NCI-H510A (cell line): ENCODE data around the gene MLXIP.
A peak's percentile ranks its signal among the peaks of the same experiment; 100 is the strongest.
"Not testable (repeated sequence)": the region's sequence is repeated elsewhere in the genome, so short reads cannot be mapped to it uniquely, and the experiment has no call there.

ENCODE experiments used
- DNase-seq: peaks from one replicate; lab custom pipeline; 2025; lab: John Stamatoyannopoulos, UW

The MLXIP gene

DNA sequence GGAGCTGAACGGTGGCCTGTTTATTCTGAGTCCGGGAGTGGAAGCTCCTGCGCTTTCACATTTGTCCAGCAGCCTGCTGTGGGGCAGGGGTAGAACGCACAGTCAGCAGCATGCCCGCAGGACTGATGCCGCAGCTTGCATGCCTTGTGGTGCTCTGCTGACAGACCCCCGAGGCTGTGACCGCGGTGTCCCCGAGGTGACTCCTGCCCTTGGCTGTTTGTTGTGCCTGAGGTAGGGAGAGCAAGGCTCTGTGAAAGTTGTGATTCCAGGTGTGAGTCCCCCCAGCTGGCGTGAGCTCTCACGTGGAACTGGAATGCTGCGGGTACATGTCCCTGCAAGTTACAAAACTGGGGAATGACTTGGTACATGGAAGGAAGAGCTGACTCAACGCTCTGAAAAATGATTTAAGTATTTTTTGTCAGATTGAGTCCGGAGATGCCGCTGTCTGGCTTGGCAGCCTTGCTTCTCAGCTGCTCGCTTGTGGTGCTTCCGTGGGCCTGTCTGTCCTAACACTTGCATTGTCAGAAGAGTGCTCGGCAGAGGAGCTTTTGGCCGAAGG lies 18.1 kb downstream of the MLXIP start:
- DNase-seq, result no peak

DNA sequence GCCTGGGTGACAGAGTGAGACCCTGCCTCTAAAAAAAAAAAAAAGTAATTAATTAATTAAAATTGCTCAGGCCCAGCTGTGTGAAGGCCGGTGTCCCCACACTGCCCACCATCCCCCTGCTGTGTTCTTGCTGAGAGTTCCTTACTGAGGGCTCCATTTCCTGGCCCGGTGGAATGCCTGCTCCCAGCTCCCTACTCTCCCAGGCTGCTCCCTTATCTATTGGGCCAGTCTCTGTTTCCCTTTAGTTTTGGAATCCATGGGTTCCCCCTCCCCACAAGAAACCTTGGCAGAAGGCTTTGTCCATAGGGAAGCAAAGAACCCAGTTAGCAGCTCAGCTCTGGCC lies 19.0 kb downstream of the MLXIP start:
- no peak for DNase-seq

DNA sequence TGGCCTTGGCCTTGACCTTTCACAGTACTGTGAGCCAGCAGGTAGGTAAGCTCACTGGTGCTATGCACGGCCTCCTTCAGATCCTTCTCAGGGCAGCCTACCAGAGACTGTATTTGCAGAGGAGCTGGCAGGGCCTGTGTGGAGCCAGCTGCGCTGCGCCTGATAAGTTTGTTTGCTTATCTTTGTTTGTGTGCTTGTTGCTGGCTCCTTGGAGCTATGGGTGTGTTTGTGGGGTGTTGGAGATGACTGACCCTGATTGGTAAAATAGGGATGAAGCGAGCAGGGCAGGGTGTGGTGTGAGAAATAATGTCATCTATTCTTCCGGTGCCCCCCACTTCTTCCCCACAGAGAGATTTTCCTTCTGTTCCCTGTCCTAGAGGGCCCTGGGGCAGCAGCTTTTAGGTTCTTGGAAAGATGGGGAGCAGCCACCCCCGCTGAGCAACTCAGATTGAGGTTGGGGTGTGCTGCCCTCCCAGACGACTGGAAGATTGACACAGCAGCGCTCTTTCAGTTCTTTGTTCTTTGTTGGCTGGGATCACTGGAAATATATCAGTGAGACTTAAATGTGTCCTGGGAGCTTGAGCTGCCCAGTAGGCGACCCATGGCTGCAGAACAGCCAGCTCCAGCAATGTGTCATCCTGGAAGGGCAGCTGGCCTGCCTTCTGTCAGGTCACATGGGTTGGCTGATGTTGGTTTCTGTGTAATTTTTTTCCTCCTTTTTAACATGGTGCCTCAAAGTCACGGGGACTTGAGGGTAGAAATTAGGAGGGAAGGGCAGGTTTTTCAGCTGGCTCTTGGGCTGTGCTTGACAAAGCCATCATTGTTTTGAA lies 19.6 kb downstream of the MLXIP start:
- peak; percentile 80 for DNase-seq

DNA sequence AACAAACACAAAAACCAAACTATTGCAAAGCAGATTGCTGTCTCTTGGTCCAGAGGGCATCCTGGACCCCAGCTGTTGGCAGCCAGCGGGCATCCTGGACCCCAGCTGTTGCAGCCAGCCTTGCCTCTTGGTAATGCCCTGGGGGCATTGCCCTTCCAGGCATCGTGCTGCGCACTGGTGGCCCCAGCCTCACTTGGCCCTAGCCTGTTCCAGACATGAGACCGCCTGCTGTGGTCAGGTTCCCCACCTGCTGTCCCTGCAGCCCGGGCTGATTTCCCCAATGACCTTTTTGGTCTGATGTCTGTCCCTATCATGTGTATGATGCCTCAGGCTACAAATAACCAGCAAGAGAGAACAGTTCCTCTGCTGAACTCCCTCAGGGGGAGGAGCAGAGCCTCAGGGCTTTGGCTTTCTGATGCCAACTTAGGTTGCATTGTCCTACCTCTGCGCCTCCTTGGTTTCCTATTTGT lies 20.8 kb downstream of the MLXIP start:
- no peak for DNase-seq

DNA sequence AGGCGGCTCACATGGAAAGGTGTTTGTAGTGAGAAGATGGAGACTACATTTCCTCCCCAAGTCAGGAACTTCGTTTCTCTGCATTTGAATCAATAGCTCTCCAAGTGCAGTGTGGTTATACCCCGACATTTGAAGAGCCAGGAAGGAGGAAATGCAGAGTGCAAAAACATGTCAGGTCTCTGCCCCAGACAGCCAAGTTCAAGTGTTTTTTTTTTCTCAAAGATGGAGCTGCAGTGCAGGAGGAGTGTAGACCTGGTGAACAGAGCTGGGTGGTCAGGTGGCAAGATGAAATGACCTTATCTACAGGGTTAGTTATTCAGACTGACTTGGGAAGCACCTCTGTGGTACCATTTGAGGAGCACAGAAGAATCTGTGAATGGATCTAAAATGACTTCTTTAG lies 21.3 kb downstream of the MLXIP start:
- DNase-seq, result no peak

DNA sequence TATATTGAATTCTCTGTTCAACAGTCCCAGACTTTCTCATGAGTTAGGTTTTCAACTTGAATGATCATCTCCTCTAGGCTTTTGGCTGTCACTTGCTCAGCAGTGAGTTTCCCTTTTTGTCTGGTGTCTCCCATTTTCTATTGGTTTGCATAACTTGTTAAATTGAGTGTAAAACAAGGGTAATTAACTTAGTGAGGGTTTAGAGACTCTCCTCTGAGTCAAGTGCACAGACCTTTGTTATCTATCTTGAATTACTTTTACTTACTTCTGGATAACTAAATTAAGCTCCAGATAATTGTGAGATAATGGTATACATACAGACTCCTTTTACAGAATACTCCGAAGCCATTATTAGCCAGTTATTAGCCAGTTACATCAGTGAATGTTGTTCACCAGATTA lies 22.0 kb downstream of the MLXIP start:
- no peak for DNase-seq

DNA sequence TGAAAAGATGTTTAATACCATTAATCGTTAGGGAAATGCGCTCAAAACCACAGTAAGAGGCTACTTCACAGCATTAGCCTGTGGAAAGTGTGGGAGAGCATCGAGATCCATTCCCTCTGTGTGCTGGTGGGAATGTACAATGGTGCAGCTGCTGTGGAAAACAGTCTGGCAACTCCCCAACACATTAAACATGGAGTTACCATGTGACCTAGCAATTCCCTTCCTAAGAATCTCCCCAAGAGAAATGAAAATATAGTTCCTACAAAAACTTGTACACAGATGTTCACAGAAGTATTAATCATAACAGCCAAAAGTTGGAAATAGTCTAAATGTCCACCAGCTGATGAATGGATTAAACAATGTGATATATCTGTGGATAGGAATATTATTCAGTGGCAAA lies 23.8 kb downstream of the MLXIP start:
- no peak for DNase-seq

DNA sequence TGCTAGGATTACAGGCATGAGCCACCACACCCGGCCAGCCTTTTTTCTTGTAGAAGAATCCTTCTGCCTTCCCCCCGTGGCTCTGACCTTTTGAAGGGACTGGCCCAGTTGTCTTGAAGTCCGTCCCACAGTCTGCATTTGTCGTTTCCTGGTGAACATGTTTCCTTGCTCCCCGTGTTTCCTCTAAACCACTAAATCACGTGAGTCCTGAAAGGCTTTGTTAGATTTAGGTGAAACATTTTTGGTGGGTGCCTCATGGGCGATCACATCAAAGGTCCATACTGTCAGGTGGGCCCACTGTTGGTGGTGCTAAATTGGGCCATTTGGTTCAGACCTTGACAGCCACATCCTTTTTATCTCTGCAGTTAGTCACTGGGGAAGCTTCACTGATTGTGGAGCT lies 26.3 kb downstream of the MLXIP start:
- DNase-seq, result no peak

DNA sequence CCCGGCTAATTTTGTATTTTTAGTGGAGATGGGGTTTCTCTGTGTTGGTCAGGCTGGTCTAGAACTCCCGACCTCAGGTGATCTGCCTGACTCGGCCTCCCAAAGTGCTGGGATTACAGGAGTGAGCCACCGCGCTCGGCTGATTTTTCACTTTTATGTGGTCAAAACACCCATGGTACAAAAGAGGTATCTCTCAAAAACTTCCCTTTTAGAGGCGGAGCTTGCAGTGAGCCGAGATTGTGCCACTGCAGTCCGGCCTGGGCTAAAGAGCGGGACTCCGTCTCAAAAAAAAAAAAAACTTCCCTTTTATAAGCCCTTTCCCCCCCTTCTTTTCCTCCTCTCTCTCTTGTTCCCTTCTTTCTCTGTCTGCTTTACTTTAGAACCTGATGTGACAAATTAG lies 26.9 kb downstream of the MLXIP start:
- DNase-seq, result not testable (repeated sequence)

DNA sequence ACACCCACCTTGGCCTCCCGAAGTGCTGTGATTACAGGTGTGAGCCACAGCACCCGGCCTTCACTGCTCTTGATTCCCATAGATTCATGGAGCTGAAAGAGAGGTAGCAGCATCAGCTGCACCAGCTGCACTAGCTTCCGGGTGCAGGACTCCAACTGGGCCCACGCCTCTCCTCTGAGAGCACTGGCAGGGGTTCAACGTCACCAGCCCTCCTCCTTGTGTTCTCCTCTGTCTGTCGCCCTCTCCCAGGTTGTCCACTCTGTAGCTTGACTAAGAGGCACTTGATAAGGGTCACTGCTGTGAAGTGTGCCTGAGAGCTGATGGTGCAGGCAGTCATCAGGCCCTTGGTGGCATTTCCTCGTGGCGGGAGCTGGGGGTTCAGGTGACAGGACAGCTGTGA lies 28.3 kb downstream of the MLXIP start:
- peak; percentile 94 for DNase-seq

DNA sequence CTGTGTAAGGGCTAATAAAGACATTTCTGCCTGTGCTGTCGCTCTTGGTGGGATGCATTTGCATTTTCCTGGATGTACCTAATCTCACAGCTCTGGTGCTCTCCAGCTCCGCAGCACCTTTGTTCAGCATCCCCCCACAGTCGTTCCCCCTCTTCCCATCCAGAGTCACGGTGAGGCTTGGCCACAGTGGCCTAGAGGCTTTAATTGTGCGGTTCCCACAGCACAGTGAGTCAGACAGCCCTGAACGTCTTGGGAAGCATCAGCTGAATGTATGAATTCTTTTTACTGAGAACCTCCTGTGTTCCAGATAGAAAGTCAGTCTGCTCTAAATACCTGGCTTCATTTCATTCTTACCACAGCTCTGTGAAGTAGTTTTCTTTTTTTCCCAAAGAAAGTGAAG lies 28.7 kb downstream of the MLXIP start:
- DNase-seq, result no peak

DNA sequence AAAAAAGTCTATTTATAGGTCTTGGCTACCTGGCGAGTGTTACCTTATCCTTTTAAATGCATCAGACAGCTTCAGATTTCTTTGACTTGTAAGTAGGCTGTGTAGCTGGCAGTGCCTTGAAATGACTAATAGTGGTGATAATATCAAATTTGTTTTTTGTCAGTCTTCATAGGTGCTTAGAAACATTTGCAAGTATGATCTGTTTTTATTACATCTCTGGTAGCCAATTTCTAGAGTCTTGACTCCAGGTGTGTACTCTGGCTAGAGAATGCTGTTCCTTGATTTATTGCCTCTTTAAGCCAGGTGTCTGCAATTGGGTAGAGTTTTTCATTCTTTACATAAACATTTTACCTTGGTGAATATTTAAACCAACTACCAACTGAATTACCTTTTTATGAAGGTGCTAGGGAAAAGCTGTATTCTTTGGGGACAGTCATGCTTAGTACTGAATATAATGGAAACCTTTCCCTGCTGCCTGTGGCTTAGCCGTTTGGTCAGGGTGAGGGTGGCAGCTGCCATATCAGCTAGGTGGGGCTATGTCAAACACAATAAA lies 32.6 kb downstream of the MLXIP start:
- peak; percentile 36 for DNase-seq

DNA sequence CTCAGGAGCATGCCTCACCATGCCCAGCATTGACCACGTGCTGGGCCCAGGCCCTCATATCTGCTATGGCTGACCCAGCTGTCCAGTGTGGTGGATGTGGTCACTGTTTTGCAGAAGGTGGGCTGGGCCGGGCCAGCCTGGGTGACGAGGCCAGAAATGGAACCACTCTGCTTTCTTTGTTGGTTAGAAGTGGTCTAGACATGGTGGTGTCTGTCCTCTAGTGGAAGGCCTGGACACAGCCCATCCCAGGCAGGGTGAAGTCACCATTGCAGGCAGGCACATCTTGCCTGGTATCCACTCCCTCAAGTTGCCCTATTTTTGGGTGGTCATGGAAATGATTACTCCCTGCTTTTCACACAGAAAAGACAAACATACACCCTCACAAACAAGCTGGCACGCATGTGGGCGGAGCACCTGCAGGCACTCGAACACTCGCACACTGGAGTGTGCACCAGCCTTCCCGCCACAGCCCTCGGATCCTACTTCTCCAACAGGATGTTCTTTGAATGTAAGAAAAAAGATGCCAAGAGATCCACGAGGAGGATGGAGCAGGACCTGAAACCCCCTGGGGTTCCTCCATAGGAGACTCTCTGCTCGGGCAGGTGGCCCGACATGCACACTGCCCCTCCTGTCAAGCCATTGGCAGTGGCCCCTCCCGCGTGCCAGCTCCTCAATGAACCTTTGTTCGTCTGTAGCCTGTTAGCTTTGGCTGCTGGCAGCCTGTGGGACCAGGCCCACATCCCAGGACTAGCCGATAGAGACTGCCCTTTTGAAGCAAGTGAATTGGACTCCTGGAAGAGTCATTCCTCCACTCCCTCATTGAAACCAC lies 38.4 kb downstream of the MLXIP start:
- DNase-seq, result peak; percentile 68

DNA sequence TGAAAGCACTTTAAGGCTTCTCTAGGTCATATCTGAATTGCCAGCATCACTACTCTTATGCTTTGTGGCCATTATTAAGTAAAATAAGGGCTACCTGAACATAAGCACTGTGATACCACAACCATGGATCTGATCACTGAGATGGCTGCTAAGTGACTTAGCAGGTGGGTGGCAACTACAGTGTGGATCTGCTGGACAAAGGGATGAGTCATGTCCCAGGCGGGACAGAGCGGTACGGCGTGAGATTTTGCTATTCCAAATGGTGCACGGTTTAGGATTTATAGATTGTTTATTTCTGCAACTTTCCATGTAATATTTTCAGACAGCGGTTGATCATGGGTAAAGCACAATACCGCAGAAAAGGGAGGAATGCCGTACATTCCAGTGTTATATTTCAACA lies 39.4 kb downstream of the MLXIP start:
- no peak for DNase-seq

DNA sequence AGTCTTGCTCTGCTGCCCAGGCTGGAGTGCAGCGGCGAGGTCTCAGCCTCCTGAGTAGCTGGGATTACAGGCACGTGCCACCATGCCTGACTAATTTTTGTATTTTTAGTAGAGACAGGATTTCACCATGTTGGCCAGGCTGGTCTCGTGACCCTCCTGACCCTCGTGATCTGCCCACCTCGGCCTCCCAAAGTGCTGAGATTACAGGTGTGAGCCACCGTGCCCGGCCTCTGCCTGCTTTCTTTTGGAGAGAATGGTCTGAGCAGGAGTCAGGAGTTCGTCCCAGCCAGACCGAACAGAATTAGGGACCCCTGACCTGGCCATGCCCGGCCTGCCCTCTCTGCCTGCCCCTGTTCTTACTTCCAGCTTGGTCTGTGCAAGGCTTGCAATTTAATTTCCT lies 42.8 kb downstream of the MLXIP start:
- DNase-seq, result not testable (repeated sequence)

DNA sequence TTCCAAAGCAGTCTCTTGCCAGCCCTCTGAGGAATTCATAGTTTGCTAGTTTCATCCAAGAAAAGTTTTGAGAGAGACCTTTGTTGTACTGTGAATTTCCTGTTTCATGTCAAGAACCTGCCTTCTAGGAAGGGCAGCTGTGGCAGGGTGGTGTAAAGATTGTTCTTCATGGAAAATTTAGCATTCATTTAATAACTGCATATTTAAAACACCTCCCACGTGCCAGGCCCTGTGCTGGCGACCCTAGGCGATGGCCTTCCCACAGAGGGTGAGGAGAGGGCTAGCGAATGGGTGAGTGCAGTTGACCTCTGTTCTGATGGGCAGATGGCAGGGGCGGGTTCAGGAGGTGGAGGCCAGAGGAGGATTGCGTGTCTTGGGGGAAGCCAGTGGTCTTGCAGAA lies 43.2 kb downstream of the MLXIP start:
- no peak for DNase-seq

DNA sequence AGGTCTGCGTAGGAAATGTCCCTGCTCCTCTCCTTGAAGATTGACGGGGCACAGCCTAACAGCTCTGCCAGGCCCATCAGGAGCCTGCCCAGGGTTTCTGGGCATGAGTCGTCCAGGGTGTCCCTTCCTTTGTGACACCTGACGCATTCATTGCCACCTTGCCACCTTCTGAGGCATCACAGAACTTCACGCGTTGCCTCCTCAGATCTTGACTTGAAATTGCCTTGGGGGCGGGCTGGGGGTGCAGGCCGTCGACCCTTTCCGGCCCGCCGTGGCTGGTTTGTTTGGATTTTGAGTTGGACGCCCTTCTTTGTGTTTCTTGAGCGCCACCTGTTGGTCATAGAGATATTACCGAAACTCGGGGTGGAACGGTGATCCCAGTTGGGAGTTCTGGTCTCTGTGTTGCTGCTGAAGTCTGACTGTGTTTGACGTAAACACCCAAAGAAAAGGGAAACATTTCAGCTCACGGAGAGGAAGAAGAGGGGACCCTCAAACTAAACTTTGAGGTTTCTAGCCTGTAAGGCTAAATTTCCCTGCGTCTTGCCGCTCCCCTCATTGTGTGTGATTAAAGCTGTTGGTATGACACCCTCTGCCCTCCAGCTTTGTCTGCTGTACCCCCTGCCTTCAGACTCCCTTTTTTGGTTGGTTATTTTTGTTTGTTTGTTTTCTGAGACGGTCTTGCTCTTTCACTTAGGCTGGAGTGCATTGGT lies 44.6 kb downstream of the MLXIP start:
- peak; percentile 36 for DNase-seq

DNA sequence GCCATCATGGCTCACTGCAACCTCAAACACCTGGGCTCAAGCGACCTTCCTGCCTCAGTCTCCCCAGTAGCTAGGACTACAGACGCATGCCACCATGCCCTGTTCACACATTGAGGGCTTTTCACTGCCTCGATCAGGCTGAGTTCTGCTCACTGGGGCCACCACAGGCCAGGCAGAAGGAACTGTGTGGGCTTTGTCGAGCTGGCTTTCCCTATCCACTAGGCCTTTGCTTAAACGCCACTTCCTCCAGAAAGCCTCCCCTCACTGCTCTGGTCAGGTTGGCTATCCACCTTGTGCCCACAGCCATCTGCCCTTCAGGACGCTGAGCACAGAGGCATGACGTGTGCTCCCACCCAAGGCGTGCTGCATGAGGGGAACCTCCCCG lies 45.2 kb downstream of the MLXIP start:
- DNase-seq, result no peak

DNA sequence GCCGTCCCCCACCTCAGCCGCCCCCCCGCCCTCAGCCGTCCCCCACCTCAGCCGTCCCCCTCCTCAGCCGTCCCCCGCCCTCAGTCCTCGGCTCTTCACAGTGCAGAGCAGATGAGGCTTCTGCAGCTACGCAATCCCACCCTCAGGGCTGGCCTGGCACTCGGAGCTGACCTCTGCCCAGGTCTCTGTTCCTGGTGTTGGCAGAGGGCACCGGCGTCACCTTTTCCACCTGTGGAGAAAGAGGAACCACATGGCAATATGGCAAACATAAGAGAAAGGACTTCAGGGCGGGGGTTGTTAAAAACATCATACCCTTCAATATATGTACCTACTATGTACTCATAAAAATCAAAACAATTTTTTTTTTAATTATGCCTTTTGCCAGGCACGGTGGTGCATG lies 45.8 kb downstream of the MLXIP start:
- no peak for DNase-seq

DNA sequence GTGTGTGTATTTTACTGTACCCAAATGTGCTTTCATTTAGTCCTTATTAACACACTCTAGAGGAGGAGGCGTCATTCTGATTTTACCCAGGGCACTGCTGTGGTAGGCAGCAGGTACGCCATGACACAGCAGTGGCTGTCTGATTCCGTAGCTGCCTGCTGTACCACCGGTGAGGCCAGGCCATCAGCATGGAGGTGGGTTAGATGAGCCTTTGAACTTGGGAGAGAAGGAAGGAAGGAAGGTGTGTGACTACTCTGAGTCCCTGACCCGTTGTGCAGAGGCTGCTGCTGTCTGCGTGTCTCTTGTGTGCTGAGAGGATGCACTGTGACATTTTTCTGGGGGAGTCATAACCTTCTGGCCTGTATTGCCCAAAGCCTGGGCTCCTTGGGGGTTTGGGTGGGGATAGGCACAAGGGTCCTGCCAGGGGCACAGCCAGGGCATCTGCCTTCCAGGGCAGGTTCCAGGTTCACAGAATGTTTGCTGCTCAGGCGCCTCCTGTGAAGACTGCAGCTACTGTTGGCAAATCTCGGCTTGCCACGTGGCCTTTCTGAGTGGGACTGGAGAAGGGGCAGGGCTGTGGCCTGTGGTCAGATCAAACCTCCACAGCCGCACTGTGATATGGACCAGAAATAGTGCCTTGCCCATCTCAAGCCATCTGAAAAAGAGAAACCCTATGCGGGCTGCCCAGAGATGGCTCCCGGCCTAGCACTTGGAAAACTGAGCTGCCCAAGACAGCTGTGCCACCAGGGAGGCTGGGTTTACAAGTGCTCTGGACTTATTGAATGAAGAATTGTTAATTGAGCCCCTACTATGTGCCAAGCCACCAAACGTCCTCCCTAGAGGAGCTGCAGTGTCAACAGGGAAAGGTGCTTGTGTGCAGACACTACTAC lies 47.1 kb downstream of the MLXIP start:
- no peak for DNase-seq

DNA sequence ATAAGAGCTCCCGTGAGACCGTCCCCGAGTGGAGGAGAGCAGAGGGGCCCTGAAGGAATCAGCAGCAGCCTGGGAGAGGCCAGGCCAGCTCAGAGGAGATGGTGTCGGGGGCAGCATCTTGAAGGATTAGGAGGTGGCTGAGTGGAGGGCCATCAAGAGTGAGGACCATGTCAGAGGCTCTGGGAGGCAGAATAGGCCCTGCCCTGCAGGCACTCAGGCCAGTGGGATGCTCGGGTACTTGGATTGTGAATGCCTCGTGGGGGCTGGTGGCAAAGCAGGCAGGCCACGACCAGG lies 47.7 kb downstream of the MLXIP start:
- DNase-seq, result no peak
